ENCODE measurements around the gene GALNT16.

DNA sequence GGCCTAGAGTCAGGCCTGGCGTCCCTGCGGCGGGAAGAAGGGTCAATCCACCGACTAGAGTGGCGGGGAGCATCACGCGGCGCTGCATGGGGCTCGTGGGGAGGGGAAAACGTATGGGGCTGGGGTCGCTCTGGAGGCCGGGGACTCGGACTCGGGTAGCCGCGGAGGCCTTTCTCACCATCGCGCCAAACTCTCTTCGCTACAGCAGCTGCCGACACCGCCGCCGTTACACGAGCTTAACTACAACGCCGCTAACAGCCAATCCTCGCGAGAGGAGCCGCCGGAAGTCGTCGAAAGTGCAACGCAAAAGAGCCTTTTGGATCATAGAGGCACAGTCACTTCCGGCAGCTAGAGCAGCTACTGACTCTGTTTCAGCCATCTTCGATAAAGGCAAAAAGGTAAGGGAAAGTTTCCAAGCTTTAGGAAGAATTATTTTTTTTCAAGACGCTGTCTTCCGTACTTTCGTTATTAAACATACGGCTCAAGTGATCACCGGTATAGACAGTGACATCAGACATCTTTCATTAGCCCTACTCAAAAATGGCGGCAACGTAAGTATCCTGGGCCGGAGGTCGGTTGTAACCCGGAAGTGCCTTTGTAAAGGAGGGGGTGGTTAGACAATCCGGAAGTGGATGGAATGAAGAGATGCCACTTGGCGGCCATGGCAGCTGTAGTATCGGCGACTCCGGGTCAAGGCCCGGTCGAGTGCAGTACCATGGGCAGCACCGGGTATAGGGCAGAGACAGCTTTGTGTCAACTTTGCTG lies 138.3 kb downstream of the GALNT16 start, which contains the start of the genes ERH and SLC39A9:
- peak in 1 of 2 donors; percentile 33 for TF ChIP-seq POLR2A (IDR thresholded peaks at IDR 0.05)
- TF ChIP-seq, protein P1, sequence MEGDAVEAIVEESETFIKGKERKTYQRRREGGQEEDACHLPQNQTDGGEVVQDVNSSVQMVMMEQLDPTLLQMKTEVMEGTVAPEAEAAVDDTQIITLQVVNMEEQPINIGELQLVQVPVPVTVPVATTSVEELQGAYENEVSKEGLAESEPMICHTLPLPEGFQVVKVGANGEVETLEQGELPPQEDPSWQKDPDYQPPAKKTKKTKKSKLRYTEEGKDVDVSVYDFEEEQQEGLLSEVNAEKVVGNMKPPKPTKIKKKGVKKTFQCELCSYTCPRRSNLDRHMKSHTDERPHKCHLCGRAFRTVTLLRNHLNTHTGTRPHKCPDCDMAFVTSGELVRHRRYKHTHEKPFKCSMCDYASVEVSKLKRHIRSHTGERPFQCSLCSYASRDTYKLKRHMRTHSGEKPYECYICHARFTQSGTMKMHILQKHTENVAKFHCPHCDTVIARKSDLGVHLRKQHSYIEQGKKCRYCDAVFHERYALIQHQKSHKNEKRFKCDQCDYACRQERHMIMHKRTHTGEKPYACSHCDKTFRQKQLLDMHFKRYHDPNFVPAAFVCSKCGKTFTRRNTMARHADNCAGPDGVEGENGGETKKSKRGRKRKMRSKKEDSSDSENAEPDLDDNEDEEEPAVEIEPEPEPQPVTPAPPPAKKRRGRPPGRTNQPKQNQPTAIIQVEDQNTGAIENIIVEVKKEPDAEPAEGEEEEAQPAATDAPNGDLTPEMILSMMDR (IDR thresholded peaks at IDR 0.05) = peak in 1 of 5 experiments; percentile 38

Measured in tibial nerve (tissue), 3 donors.